Caco-2 (cell line): ENCODE results near the gene KIF26B. TPM values are rescaled to one million over a fixed set of nuclear protein-coding genes. Genes with fewer than 3 reads are reported as not detected.

ENCODE experiments used
- BruUV-seq: library from RNA; stranded (reverse); fragments of 400-500 nt; replicated peaks from 2 replicates; lab custom pipeline; 2021; lab: Mats Ljungman, UMichigan
- CTCF ChIA-PET: fragments of 300-600 bp; sonication (Branson Sonifier 250); formaldehyde crosslinking; loops from one replicate; lab custom pipeline; 2022; ENCODE audit warnings: antibody characterized with exemption; lab: Charles Lee
- POLR2A ChIA-PET: fragments of 300-600 bp; sonication (Branson Sonifier 250); formaldehyde crosslinking; loops from one replicate; lab custom pipeline; 2022; ENCODE audit warnings: antibody characterized with exemption; lab: Charles Lee
- DNase-seq, 2 experiments: peaks; one replicate each; pipeline versions ENCODE4 v3.0.0 to v3.0.0-alpha.2; 2020 to 2022
- H3K27me3 ChIP-seq: replicated peaks from 2 replicates; pipeline ENCODE4 v1.6.0; 2011; ENCODE audit warnings: low read length; ENCODE audit not compliant: control insufficient read depth, insufficient read depth
- H3K36me3 ChIP-seq: 2 replicates; pipeline ENCODE4 v1.5.1; 2011; ENCODE audit warnings: low read length; ENCODE audit not compliant: control insufficient read depth, insufficient read depth
- H3K4me1 ChIP-seq: fragments of 250-450 bp; sonication (Bioruptor Pico); 2 replicates; pipeline ENCODE4 v1.5.1; 2020; ENCODE audit warnings: mild to moderate bottlenecking
- H3K4me3 ChIP-seq: 2 replicates; pipeline ENCODE4 v1.5.1; 2011; ENCODE audit warnings: low read depth, mild to moderate bottlenecking, control low read depth, low read length
- H3K9me3 ChIP-seq: fragments of 250-450 bp; sonication (Bioruptor Pico); 2 replicates; pipeline ENCODE4 v1.5.1; 2020; ENCODE audit warnings: mild to moderate bottlenecking, moderate library complexity
- H3K27ac Mint-ChIP-seq: one replicate; pipeline ENCODE4 v1.8.0; 2022; ENCODE audit warnings: mixed read lengths; ENCODE audit not compliant: unreplicated experiment
- H3K27me3 Mint-ChIP-seq: one replicate; pipeline ENCODE4 v1.8.0; 2022; ENCODE audit warnings: mixed read lengths; ENCODE audit not compliant: insufficient read depth, unreplicated experiment
- H3K36me3 Mint-ChIP-seq: one replicate; pipeline ENCODE4 v1.8.0; 2022; ENCODE audit warnings: mild to moderate bottlenecking, mixed read lengths; ENCODE audit not compliant: insufficient read depth, unreplicated experiment
- H3K4me1 Mint-ChIP-seq: one replicate; pipeline ENCODE4 v1.8.0; 2022; ENCODE audit warnings: low read depth, mixed read lengths; ENCODE audit not compliant: unreplicated experiment
- H3K4me3 Mint-ChIP-seq: one replicate; pipeline ENCODE4 v1.8.0; 2022; ENCODE audit warnings: mild to moderate bottlenecking, moderate library complexity, mixed read lengths; ENCODE audit not compliant: unreplicated experiment
- H3K9me3 Mint-ChIP-seq: one replicate; pipeline ENCODE4 v1.8.0; 2022; ENCODE audit warnings: mixed read lengths; ENCODE audit not compliant: unreplicated experiment
- intact Hi-C: fragments of 100-400 bp; cut with micrococcal nuclease; formaldehyde crosslinking; loops from one replicate; pipeline ENCODE4 v1.10.0; 2022; ENCODE audit not compliant: unreplicated experiment
- total RNA-seq: library from RNA; stranded (reverse); gene quantifications from 2 replicates; pipeline ENCODE4 v1.2.3, GENCODE V29; 2022
- TF ChIP-seq, protein P1 (sequence below), 2 experiments: fragments of 200-600 bp in 1 of 2; IDR thresholded peaks; 1 replicate in 1 of 2; 2 replicates in 1 of 2; pipeline versions ENCODE4 v1.5.1 to v1.8.0; 2011 to 2022; ENCODE audit warnings: antibody characterized with exemption in 1 of 2, control low read depth in 1 of 2, inconsistent platforms in 1 of 2, low read depth in 1 of 2, low read length in 1 of 2, mild to moderate bottlenecking in 1 of 2, moderate library complexity in 1 of 2; ENCODE audit not compliant: insufficient read depth in 1 of 2, severe bottlenecking in 1 of 2, unreplicated experiment in 1 of 2

Gene KIF26B
- total RNA-seq, 1 experiment from 2014 or later, result 4.9 TPM

DNA sequence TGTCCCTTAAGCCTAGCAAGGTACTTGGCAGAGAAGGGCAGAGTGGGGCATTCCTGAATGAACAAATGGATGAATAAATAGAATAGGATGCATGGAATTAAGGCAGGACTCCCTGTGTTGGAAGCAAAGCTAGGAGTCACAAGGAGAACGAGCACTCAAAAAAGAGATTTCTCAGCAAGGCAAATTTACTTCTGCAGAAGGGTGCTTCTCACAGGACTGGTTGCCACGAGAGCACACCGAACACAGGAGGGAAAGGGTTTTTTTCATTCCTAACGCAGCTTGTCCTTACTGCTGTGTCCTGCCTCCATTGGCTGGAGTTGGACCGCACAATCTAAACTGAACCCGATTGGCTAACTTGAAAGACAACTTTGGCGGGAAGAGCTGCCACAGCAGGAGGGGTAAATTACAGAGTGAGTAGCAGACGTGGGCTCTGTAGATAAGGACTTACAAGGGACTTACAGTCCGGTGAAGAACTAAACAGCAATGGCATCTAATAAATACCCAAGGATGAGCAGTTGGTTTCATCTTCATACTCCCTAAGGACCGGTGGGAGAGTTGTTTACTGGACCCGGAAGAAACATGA lies 52.4 kb downstream of the KIF26B start:
- BruUV-seq, result no TSS peak
- no peaks in the 10 kb centered on the region for H3K27me3 ChIP-seq
- ChIA-PET POLR2A (no interaction called here), CTCF (no interaction called here)
- H3K27ac Mint-ChIP-seq, result no peak overlapping the region
- peaks cover 26% of the 10 kb centered on the region for H3K9me3 ChIP-seq
- DNase-seq, result no peak
- H3K9me3 Mint-ChIP-seq, result peaks cover 13% of the 10 kb centered on the region
- H3K27me3 Mint-ChIP-seq, result no peaks in the 10 kb centered on the region
- H3K4me1 ChIP-seq, result no peaks in the 10 kb centered on the region
- H3K4me3 ChIP-seq, result no peak overlapping the region
- no peaks in the 10 kb centered on the region for H3K36me3 Mint-ChIP-seq
- no peak overlapping the region for H3K4me3 Mint-ChIP-seq
- no peaks in the 10 kb centered on the region for H3K36me3 ChIP-seq
- intact Hi-C loops, result no loop called here
- TF ChIP-seq, protein P1, sequence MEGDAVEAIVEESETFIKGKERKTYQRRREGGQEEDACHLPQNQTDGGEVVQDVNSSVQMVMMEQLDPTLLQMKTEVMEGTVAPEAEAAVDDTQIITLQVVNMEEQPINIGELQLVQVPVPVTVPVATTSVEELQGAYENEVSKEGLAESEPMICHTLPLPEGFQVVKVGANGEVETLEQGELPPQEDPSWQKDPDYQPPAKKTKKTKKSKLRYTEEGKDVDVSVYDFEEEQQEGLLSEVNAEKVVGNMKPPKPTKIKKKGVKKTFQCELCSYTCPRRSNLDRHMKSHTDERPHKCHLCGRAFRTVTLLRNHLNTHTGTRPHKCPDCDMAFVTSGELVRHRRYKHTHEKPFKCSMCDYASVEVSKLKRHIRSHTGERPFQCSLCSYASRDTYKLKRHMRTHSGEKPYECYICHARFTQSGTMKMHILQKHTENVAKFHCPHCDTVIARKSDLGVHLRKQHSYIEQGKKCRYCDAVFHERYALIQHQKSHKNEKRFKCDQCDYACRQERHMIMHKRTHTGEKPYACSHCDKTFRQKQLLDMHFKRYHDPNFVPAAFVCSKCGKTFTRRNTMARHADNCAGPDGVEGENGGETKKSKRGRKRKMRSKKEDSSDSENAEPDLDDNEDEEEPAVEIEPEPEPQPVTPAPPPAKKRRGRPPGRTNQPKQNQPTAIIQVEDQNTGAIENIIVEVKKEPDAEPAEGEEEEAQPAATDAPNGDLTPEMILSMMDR (IDR thresholded peaks at IDR 0.05; ENCODE audit: insufficient read depth in 1 of 2, low read depth in 1 of 2, low read length in 1 of 2, severe bottlenecking in 1 of 2, unreplicated experiment in 1 of 2), result no peak
- no peaks in the 10 kb centered on the region for H3K4me1 Mint-ChIP-seq

DNA sequence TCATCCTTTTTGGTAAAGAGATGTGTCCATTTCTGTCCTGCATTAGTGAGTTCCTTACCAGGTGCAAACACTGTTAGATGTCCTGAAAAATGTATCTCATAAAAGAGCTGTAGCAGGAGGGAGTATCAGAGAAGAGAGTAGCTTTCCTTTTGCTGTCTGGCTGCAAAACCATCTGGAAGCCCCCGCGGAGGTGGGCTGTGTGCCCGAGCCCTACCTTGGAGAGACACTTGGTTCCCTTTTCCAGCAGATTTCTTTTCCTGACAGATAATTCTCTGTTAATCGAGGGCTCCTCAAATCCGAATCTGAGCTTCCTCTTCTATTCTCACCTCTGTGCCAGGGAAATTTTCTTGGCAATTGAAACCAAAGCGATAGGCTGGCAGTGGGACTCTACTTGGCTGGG lies 53.0 kb downstream of the KIF26B start:
- H3K4me3 Mint-ChIP-seq, result no peak overlapping the region
- H3K36me3 Mint-ChIP-seq, result no peaks in the 10 kb centered on the region
- no peaks in the 10 kb centered on the region for H3K4me1 ChIP-seq
- H3K4me1 Mint-ChIP-seq, result no peaks in the 10 kb centered on the region
- peaks cover 26% of the 10 kb centered on the region for H3K9me3 ChIP-seq
- no peaks in the 10 kb centered on the region for H3K36me3 ChIP-seq
- TF ChIP-seq, protein P1 (IDR thresholded peaks at IDR 0.05; ENCODE audit: insufficient read depth in 1 of 2, low read depth in 1 of 2, low read length in 1 of 2, severe bottlenecking in 1 of 2, unreplicated experiment in 1 of 2), result no peak
- BruUV-seq, result no TSS peak
- CTCF ChIA-PET, result no interaction called here
- DNase-seq, result no peak
- POLR2A ChIA-PET, result no interaction called here
- peaks cover 13% of the 10 kb centered on the region for H3K9me3 Mint-ChIP-seq
- H3K27me3 ChIP-seq, result no peaks in the 10 kb centered on the region
- intact Hi-C loops, result no loop called here
- no peak overlapping the region for H3K4me3 ChIP-seq
- H3K27me3 Mint-ChIP-seq, result no peaks in the 10 kb centered on the region
- no peak overlapping the region for H3K27ac Mint-ChIP-seq

DNA sequence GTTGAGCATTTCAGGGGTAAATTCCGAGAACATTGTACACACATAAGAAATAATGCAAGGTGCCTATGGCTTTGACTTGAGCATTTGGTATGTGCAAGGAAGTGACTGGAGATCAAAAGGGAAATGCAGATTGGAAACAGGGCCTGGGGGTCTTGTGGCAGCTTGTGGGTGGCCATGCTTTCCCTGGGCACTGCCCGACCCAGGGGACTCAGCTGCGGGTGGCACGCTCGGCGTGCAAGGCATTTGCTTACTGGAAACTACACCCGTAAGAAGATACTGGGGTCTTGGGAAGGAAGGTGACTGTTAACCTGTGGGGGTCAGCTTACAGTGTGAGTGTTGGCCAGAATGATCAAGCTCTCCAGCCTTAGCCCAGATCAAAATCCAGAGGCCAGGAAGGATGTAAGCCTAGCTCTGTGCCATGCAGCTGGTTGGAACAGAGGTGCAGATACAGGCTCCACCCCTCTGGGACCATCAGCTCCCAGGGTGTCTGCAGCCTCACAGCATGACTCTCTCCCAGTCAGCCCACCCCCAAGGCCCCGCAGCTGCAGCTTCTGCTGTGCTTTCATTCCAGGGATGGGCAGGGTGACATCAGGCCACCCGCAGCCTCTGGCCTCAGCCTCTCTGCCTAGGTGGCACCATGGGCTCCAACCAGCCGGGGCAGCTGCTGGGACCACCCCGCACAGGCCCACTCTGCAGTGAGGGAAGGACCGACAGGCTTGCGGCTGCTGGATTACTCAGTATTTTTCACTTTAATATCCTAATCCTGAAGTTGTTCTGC lies 55.1 kb downstream of the KIF26B start:
- intact Hi-C loops, result no loop called here
- DNase-seq, result no peak
- peaks cover 13% of the 10 kb centered on the region for H3K9me3 Mint-ChIP-seq
- H3K27me3 ChIP-seq, result no peaks in the 10 kb centered on the region
- H3K36me3 Mint-ChIP-seq, result no peaks in the 10 kb centered on the region
- no peak overlapping the region for H3K4me3 ChIP-seq
- BruUV-seq, result no TSS peak
- TF ChIP-seq, protein P1 (IDR thresholded peaks at IDR 0.05; ENCODE audit: insufficient read depth in 1 of 2, low read depth in 1 of 2, low read length in 1 of 2, severe bottlenecking in 1 of 2, unreplicated experiment in 1 of 2), result no peak
- peaks cover 26% of the 10 kb centered on the region for H3K9me3 ChIP-seq
- H3K36me3 ChIP-seq, result no peaks in the 10 kb centered on the region
- H3K4me3 Mint-ChIP-seq, result no peak overlapping the region
- H3K4me1 Mint-ChIP-seq, result no peaks in the 10 kb centered on the region
- H3K27me3 Mint-ChIP-seq, result no peaks in the 10 kb centered on the region
- POLR2A ChIA-PET, result interaction anchor here (0.5 kb wide), 1 partner anchor 486 kb away, joined by 6 read pairs; no protein-coding TSS in a partner anchor
- no peak overlapping the region for H3K27ac Mint-ChIP-seq
- H3K4me1 ChIP-seq, result no peaks in the 10 kb centered on the region
- CTCF ChIA-PET, result no interaction called here
